Osteoblast (primary cell): Measurements from ENCODE around the gene ENDOV. TPM values are rescaled to one million over a fixed set of nuclear protein-coding genes. Genes with fewer than 3 reads are reported as not detected.

Source experiments
- DNase-seq: peaks from one replicate; pipeline ENCODE4 v3.0.0; 2011; ENCODE audit warnings: low spot score, mixed read lengths; ENCODE audit not compliant: insufficient read length; ENCODE audit errors: missing footprints
- H2AFZ ChIP-seq: 2 replicates; pipeline ENCODE4 v1.6.0; 2011; ENCODE audit warnings: mild to moderate bottlenecking, low read length
- H3K27ac ChIP-seq: 2 replicates; pipeline ENCODE4 v1.5.1; 2011; ENCODE audit warnings: mild to moderate bottlenecking, low read depth, low read length, moderate library complexity
- H3K27me3 ChIP-seq: 2 replicates; pipeline ENCODE4 v1.6.0; 2012; ENCODE audit warnings: mild to moderate bottlenecking, control low read depth, inconsistent platforms, low read length, moderate library complexity; ENCODE audit not compliant: insufficient read depth
- H3K36me3 ChIP-seq: 2 replicates; pipeline ENCODE4 v1.5.1; 2011; ENCODE audit warnings: mild to moderate bottlenecking, low read length, control low read depth, moderate library complexity; ENCODE audit not compliant: insufficient read depth
- H3K4me1 ChIP-seq: 2 replicates; pipeline ENCODE4 v1.5.1; 2011; ENCODE audit warnings: mild to moderate bottlenecking, low read length, control low read depth, moderate library complexity; ENCODE audit not compliant: insufficient read depth
- H3K4me2 ChIP-seq: 2 replicates; pipeline ENCODE4 v1.6.0; 2011; ENCODE audit warnings: mild to moderate bottlenecking, low read length; ENCODE audit not compliant: insufficient read depth
- H3K4me3 ChIP-seq: fragments of 200-600 bp; sonication (generic); 3 replicates; pipeline ENCODE4 v1.5.1; 2012; ENCODE audit warnings: mild to moderate bottlenecking, low read length, inconsistent platforms; ENCODE audit not compliant: insufficient read depth
- H3K79me2 ChIP-seq: 2 replicates; pipeline ENCODE4 v1.6.0; 2012; ENCODE audit warnings: mild to moderate bottlenecking, low read length, control low read depth, inconsistent platforms; ENCODE audit not compliant: insufficient read depth
- H3K9me3 ChIP-seq: 2 replicates; pipeline ENCODE4 v1.5.1; 2011; ENCODE audit warnings: low read depth, low read length, control low read depth
- H4K20me1 ChIP-seq: 2 replicates; pipeline ENCODE4 v1.6.0; 2012; ENCODE audit warnings: mild to moderate bottlenecking, low read length, control low read depth; ENCODE audit not compliant: insufficient read depth
- total RNA-seq: library from RNA; depleted of rRNA; stranded (reverse); fragments of >200 nt; gene quantifications from 2 replicates; pipeline ENCODE4 v1.2.3, GENCODE V29; 2012
- TF ChIP-seq, protein P1 (sequence below): IDR thresholded peaks from 2 replicates; pipeline ENCODE4 v1.5.1; 2011; ENCODE audit warnings: mild to moderate bottlenecking, low read depth, low read length, moderate library complexity; ENCODE audit errors: extremely low read depth

ENDOV gene
- total RNA-seq, 1 donor, result 19.5 TPM

DNA sequence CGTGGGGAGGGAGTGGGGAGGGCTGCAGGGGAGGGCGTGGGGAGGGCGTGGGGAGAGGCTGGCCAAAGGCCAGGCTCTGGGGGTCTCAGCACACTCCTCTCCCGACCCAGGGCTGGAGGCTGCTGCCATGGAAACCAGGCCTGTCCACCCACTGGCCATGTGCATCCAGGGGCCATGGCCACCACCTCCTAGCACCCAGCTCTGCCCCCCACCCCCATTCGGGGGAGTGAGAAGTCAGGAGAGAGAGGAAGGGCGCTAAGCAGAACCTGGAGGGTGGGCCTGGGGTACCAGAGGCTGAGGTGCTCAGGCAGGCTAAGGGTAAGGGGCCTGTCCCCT lies 29.6 kb downstream of the ENDOV start:
- TF ChIP-seq, protein P1, sequence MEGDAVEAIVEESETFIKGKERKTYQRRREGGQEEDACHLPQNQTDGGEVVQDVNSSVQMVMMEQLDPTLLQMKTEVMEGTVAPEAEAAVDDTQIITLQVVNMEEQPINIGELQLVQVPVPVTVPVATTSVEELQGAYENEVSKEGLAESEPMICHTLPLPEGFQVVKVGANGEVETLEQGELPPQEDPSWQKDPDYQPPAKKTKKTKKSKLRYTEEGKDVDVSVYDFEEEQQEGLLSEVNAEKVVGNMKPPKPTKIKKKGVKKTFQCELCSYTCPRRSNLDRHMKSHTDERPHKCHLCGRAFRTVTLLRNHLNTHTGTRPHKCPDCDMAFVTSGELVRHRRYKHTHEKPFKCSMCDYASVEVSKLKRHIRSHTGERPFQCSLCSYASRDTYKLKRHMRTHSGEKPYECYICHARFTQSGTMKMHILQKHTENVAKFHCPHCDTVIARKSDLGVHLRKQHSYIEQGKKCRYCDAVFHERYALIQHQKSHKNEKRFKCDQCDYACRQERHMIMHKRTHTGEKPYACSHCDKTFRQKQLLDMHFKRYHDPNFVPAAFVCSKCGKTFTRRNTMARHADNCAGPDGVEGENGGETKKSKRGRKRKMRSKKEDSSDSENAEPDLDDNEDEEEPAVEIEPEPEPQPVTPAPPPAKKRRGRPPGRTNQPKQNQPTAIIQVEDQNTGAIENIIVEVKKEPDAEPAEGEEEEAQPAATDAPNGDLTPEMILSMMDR, result no peak
- H3K36me3 ChIP-seq, result no peaks in the 10 kb centered on the region
- no peak overlapping the region for H3K4me3 ChIP-seq

DNA sequence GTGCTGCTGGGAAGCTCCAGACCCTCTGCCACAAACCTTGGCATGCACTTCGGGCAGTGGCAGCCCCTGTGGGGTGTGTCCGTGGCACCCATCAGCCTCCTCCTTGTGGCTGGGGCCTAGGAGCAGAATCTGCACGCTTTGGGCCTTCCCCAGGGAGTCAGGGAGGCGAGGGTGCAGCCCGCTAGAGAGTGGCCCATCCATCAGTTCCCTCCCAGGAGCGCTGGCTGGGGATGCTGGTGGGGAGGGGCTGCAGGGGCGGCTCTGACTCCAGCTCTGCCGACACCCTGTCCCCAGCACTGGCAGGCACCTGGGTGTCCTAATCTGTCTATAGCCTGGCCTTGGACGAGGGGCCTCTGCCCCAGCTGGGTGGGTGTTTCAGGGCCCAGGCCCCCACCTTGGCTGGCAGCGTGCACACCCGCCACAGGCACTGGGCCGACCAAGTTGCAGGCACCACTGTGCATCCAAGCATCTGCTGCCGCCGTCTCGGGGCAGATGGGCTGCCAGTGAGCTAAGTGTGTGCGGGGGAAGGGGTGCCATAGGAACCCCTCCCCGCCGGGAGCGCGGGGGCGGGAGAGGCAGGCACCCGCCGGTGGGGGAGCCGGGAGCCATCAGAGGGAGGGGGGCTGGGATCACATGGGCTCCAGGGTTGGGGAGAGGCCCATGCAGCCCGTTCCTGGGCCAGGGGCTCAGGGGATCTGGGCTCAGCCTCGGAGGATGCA lies 30.2 kb downstream of the ENDOV start:
- Histone ChIP-seq H3K4me3 (no peak overlapping the region), H3K4me1 (no peaks in the 10 kb centered on the region), H3K36me3 (no peaks in the 10 kb centered on the region), H3K79me2 (no peaks in the 10 kb centered on the region), H3K4me2 (no peak overlapping the region), H3K27ac (no peak overlapping the region), H3K27me3 (peaks cover 12% of the 10 kb centered on the region), H3K9me3 (no peaks in the 10 kb centered on the region), H4K20me1 (peaks cover 5% of the 10 kb centered on the region), H2AFZ (no peak overlapping the region)
- TF ChIP-seq, protein P1, result no peak
- no peak for DNase-seq

More for the DNA sequence above, 29.6 kb downstream of the ENDOV start:
- H3K4me2 ChIP-seq, result no peak overlapping the region
- H3K27me3 ChIP-seq, result peaks cover 12% of the 10 kb centered on the region
- no peaks in the 10 kb centered on the region for H3K9me3 ChIP-seq
- H3K79me2 ChIP-seq, result no peaks in the 10 kb centered on the region
- H3K27ac ChIP-seq, result no peak overlapping the region
- H3K4me1 ChIP-seq, result no peaks in the 10 kb centered on the region
- H2AFZ ChIP-seq, result no peak overlapping the region
- H4K20me1 ChIP-seq, result peaks cover 5% of the 10 kb centered on the region
- DNase-seq, result no peak

DNA sequence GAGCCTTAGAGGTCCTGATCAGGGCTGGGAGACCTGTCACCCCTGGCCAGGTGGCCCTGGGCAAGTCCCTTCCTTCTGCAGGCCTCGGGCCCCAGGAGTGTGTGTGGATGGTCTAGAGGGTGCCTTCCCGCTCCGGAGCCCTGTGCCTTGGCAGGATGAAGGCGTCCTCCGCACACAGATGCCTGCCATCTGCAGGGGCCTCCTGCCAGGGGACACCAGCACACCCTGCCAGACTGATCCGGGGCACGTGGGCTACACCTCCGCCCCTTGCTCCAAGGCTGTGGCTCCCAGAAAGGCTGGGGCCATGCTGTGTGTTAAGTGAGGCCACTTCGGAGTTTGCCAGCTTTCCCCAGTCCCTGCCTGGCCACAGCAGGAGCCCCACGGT lies 30.8 kb downstream of the ENDOV start:
- H3K4me3 ChIP-seq, result no peak overlapping the region
- no peaks in the 10 kb centered on the region for H3K4me1 ChIP-seq
- no peak for DNase-seq
- no peak overlapping the region for H2AFZ ChIP-seq
- no peaks in the 10 kb centered on the region for H3K9me3 ChIP-seq
- peaks cover 5% of the 10 kb centered on the region for H4K20me1 ChIP-seq
- no peak overlapping the region for H3K4me2 ChIP-seq
- TF ChIP-seq, protein P1, result no peak
- no peak overlapping the region for H3K27ac ChIP-seq
- H3K36me3 ChIP-seq, result no peaks in the 10 kb centered on the region
- peaks cover 12% of the 10 kb centered on the region for H3K27me3 ChIP-seq
- no peaks in the 10 kb centered on the region for H3K79me2 ChIP-seq

DNA sequence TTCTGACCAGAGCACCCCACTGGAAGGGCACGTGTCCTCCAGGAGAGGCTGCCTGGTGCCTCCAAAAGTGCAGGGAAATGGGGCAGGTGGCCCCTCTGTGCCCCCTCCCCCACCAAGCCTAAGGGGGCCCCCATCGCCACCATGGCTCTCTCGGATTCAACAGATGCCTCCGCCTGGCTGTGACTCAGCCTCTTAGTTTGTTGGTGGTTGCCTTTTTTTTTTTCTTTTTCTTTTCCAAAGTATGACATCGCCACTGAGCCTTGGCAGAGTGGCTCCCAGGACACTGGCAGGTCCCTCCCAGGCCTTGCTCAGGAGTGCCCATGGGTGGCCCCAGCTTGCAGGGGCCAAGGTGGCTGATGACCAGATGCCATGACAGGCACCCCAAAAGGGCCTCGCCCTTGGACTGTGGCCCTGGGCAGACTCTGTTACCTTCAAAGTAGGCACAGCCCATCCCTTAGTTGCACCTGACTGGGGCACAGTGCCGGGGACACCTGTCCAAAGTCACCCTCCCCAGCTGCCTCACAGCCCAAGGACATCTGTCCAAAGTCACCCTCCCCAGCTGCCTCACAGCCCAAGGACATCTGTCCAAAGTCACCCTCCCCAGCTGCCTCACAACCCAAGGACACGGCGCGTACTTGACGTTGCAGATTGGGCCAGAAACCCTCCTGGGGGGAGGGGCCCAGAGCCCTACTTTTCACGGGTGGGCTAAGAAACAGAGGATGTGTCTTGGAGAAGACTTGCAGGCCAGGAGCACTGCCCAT lies 31.9 kb downstream of the ENDOV start:
- Histone ChIP-seq H2AFZ (no peak overlapping the region), H3K4me1 (no peaks in the 10 kb centered on the region), H3K27me3 (peaks cover 11% of the 10 kb centered on the region), H3K27ac (no peak overlapping the region), H3K4me2 (no peak overlapping the region), H4K20me1 (no peaks in the 10 kb centered on the region), H3K79me2 (no peaks in the 10 kb centered on the region), H3K9me3 (no peaks in the 10 kb centered on the region), H3K36me3 (no peaks in the 10 kb centered on the region), H3K4me3 (no peak overlapping the region)
- TF ChIP-seq, protein P1, result no peak
- no peak for DNase-seq
